B cell (primary cell): ENCODE results near the gene CDH13. TPM values are rescaled to one million over a fixed set of nuclear protein-coding genes. Genes with fewer than 3 reads are reported as not detected.

Experiments
- ATAC-seq: fragments of 200-7000 bp; cut with Tn5 transposase; one replicate; pipeline ENCODE4 v1.10.0; 2021; ENCODE audit warnings: low read depth, mild to moderate bottlenecking, moderate number of reproducible peaks, moderate library complexity
- CTCF ChIA-PET: fragments of 350-600 bp; sonication (Branson Sonifier 250); formaldehyde crosslinking; loops from one replicate; lab custom pipeline; 2021; ENCODE audit warnings: antibody characterized with exemption, inconsistent platforms; lab: Charles Lee
- POLR2A ChIA-PET: fragments of 350-600 bp; sonication (Branson Sonifier 250); formaldehyde crosslinking; loops from one replicate; lab custom pipeline; 2021; ENCODE audit warnings: antibody characterized with exemption; lab: Charles Lee
- DNase-seq: peaks from one replicate; pipeline ENCODE4 v3.0.0; 2013
- H2AFZ ChIP-seq: 2 replicates; pipeline ENCODE4 v1.6.1; 2012; ENCODE audit warnings: mild to moderate bottlenecking, low read depth, low read length; ENCODE audit not compliant: insufficient read depth, poor library complexity, severe bottlenecking
- H3K27ac ChIP-seq, 2 donors: 1 replicate in 1 of 2; 2 replicates in 1 of 2; pipeline ENCODE4 v1.5.1; 2012 to 2013; ENCODE audit warnings: low read length in 2 of 2, mild to moderate bottlenecking in 2 of 2, moderate library complexity in 1 of 2
- H3K27me3 ChIP-seq, 4 experiments: fragments of 200-600 bp in 1 of 4; sonication (generic) in 1 of 4; replicated peaks in 1 of 4; 1 replicate in 2 of 4; 2 replicates in 2 of 4; pipeline versions ENCODE4 v1.6.1 to v1.7.0; 2013 to 2016; ENCODE audit warnings: low read length in 3 of 4, mild to moderate bottlenecking in 2 of 4, mixed read lengths in 1 of 4, moderate library complexity in 1 of 4; ENCODE audit not compliant: insufficient read depth in 4 of 4, control insufficient read depth in 3 of 4; ENCODE audit errors: control extremely low read depth in 1 of 4
- H3K36me3 ChIP-seq, 2 experiments: replicated peaks in 1 of 2; 1 replicate in 1 of 2; 2 replicates in 1 of 2; pipeline versions ENCODE4 v1.6.1 to v1.7.1; 2013; ENCODE audit warnings: low read length in 1 of 2; ENCODE audit not compliant: insufficient read depth in 2 of 2, control insufficient read depth in 1 of 2; ENCODE audit errors: control extremely low read depth in 1 of 2, extremely low read depth in 1 of 2
- H3K4me1 ChIP-seq, 2 donors: fragments of 200-600 bp in 1 of 2; sonication (generic) in 1 of 2; 1 replicate in 1 of 2; 2 replicates in 1 of 2; pipeline versions ENCODE4 v1.5.1 to v1.6.1; 2013 to 2017; ENCODE audit warnings: low read length in 2 of 2; ENCODE audit not compliant: control insufficient read depth in 2 of 2, insufficient read depth in 2 of 2
- H3K4me2 ChIP-seq: replicated peaks from 2 replicates; pipeline ENCODE3; 2012; ENCODE audit warnings: mild to moderate bottlenecking, low read depth, low read length; ENCODE audit not compliant: poor library complexity, severe bottlenecking
- H3K4me3 ChIP-seq, 5 experiments: fragments of 200-600 bp in 1 of 5; sonication (generic) in 1 of 5; 1 replicate in 3 of 5; 2 replicates in 2 of 5; pipeline versions ENCODE4 v1.5.1 to v1.7.0; 2011 to 2016; ENCODE audit warnings: low read length in 4 of 5, mild to moderate bottlenecking in 4 of 5, low read depth in 2 of 5, control low read depth in 1 of 5, moderate library complexity in 1 of 5; ENCODE audit not compliant: insufficient read depth in 1 of 5; ENCODE audit errors: control extremely low read depth in 1 of 5, extremely low read depth in 1 of 5
- H3K79me2 ChIP-seq: fragments of 200-600 bp; sonication (generic); one replicate; pipeline ENCODE4 v1.6.0; 2016; ENCODE audit warnings: low read length; ENCODE audit not compliant: control insufficient read depth, insufficient read depth
- H3K9ac ChIP-seq: fragments of 200-600 bp; sonication (generic); 2 replicates; pipeline ENCODE4 v1.6.1; 2017; ENCODE audit warnings: mild to moderate bottlenecking, low read length, moderate library complexity
- H3K9me3 ChIP-seq, 3 donors: one replicate each; pipeline versions ENCODE4 v1.6.1 to v1.7.1; 2013; ENCODE audit warnings: low read length in 2 of 3; ENCODE audit not compliant: control insufficient read depth in 2 of 3, insufficient read depth in 1 of 3; ENCODE audit errors: control extremely low read depth in 1 of 3
- H4K20me1 ChIP-seq: 2 replicates; pipeline ENCODE4 v1.6.0; 2012; ENCODE audit warnings: mild to moderate bottlenecking, low read length; ENCODE audit not compliant: insufficient read depth, control insufficient read depth, poor library complexity, severe bottlenecking
- H3K27ac Mint-ChIP-seq: one replicate; pipeline ENCODE4 v1.8.0; 2021; ENCODE audit warnings: mixed read lengths
- H3K27me3 Mint-ChIP-seq: one replicate; pipeline ENCODE4 v1.8.0; 2021; ENCODE audit warnings: mixed read lengths
- H3K4me1 Mint-ChIP-seq: one replicate; pipeline ENCODE4 v1.8.0; 2021; ENCODE audit warnings: mixed read lengths
- H3K4me3 Mint-ChIP-seq: one replicate; pipeline ENCODE4 v1.8.0; 2021; ENCODE audit warnings: mixed read lengths
- H3K9me3 Mint-ChIP-seq: one replicate; pipeline ENCODE4 v1.8.0; 2022; ENCODE audit warnings: mixed read lengths; ENCODE audit not compliant: insufficient read depth
- CTCF ChIP-seq: fragments of 200-600 bp; IDR thresholded peaks from one replicate; pipeline ENCODE4 v1.8.0; 2022; ENCODE audit warnings: antibody characterized with exemption, mild to moderate bottlenecking
- EZH2 ChIP-seq: IDR thresholded peaks from 2 replicates; pipeline ENCODE4 v1.6.1; 2012; ENCODE audit warnings: borderline replicate concordance, low read depth, mild to moderate bottlenecking, moderate library complexity, low read length; ENCODE audit not compliant: insufficient read depth, poor library complexity, severe bottlenecking
- WGBS: methylation state at CpG from one replicate; pipeline ENCODE4 v1.1.5; 2013; ENCODE audit warnings: missing lambda C conversion rate; ENCODE audit not compliant: insufficient coverage; 5-methylcytosine and 5-hydroxymethylcytosine counted together
- intact Hi-C: fragments of 100-400 bp; cut with micrococcal nuclease; formaldehyde crosslinking; loops from one replicate; pipeline ENCODE4 v1.10.0; 2022
- polyA plus RNA-seq: library from polyadenylated mRNA; depleted of rRNA; stranded (reverse); fragments of >200 nt; gene quantifications from 2 replicates; pipeline ENCODE4 v1.2.3, GENCODE V29; 2012
- total RNA-seq, 2 donors: library from RNA; stranded (reverse); fragments of 120-200 nt in 1 of 2; gene quantifications; 1 replicate in 1 of 2; 2 replicates in 1 of 2; pipeline versions ENCODE4 v1.2.3 to v1.2.4, GENCODE V29; 2013 to 2022

CDH13 gene
- total and polyA plus RNA-seq, 2 donors (not counting 1 experiment from before 2014, with no cell fraction given) = not detected

DNA sequence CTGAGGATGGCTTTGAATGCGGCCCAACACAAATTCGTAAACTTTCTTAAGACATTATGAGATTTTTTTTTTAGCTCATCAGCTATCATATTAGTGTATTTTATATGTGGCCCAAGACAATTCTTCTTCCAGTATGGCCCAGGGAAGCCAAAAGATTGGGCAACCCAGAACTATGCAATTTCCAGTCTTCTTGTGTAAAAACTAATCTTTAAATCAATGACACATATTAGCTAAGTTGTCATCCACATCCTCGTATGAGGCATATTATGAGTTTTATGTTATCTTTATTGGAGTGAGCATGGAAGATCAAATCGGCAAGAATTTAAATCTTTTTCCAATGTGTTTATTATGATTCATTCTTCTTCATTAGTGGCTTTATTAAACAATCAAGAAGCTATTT is 982.4 kb downstream of the CDH13 start:
- H3K4me1 Mint-ChIP-seq = no peaks in the 10 kb centered on the region
- ChIA-PET CTCF (no interaction called here), POLR2A (no interaction called here)
- Histone ChIP-seq H3K27ac (no peak overlapping the region), H3K36me3 (no peaks in the 10 kb centered on the region), H2AFZ (no peak overlapping the region), H3K9me3 (no peaks in the 10 kb centered on the region), H3K79me2 (no peaks in the 10 kb centered on the region), H3K4me1 (no peaks in the 10 kb centered on the region), H3K4me2 (no peak overlapping the region), H4K20me1 (no peaks in the 10 kb centered on the region), H3K9ac (no peak overlapping the region), H3K27me3 (no peaks in the 10 kb centered on the region), H3K4me3 (no peak overlapping the region)
- peaks cover 7% of the 10 kb centered on the region for H3K27me3 Mint-ChIP-seq
- intact Hi-C loops = no loop called here
- TF ChIP-seq EZH2 (no peak), CTCF (no peak)
- no peak for ATAC-seq
- H3K4me3 Mint-ChIP-seq = no peak overlapping the region
- WGBS = no CpG with 5 or more reads among the region's 4 CpGs
- H3K27ac Mint-ChIP-seq = no peak overlapping the region
- no peak for DNase-seq
- peaks cover 4% of the 10 kb centered on the region for H3K9me3 Mint-ChIP-seq

- H3K4me3 ChIP-seq = no peak overlapping the region
- H3K4me1 Mint-ChIP-seq = no peaks in the 10 kb centered on the region
- no peak overlapping the region for H3K4me2 ChIP-seq
- intact Hi-C loops = no loop called here
- CTCF ChIA-PET = no interaction called here
- H3K36me3 ChIP-seq = no peaks in the 10 kb centered on the region
- POLR2A ChIA-PET = no interaction called here
- no peaks in the 10 kb centered on the region for H3K27me3 ChIP-seq
- H3K9ac ChIP-seq = no peak overlapping the region
- H3K27me3 Mint-ChIP-seq = peaks cover 11% of the 10 kb centered on the region
- H4K20me1 ChIP-seq = no peaks in the 10 kb centered on the region
- H3K27ac Mint-ChIP-seq = no peak overlapping the region
- WGBS = 100% methylated on average over 3 of the region's 7 CpGs
- H3K79me2 ChIP-seq = no peaks in the 10 kb centered on the region
- no peak overlapping the region for H2AFZ ChIP-seq
- no peaks in the 10 kb centered on the region for H3K4me1 ChIP-seq
- TF ChIP-seq EZH2 (no peak), CTCF (no peak)
- no peak for ATAC-seq
- no peak for DNase-seq
- no peak overlapping the region for H3K4me3 Mint-ChIP-seq
- peaks cover 4% of the 10 kb centered on the region for H3K9me3 Mint-ChIP-seq
- no peak overlapping the region for H3K27ac ChIP-seq
- no peaks in the 10 kb centered on the region for H3K9me3 ChIP-seq
Measured at GRCh38 chr16:83615141-83615952, 988.6 kb downstream of the CDH13 start.
